Right lobe of liver (tissue), 6 donors: ENCODE data around the gene CCDC191. TPM values are rescaled to one million over a fixed set of nuclear protein-coding genes. Genes with fewer than 3 reads are reported as not detected.

ENCODE experiments used
- ATAC-seq, 4 donors: fragments of 200-7000 bp; cut with Tn5 transposase; one replicate each; pipeline ENCODE4 v1.9.1; 2020; ENCODE audit warnings: mild to moderate bottlenecking in 4 of 4, moderate library complexity in 4 of 4
- DNase-seq, 3 donors: peaks; one replicate each; pipeline ENCODE4 v3.0.0-alpha.2; 2020
- H3K27ac ChIP-seq, 3 donors: fragments of 200-600 bp; one replicate each; pipeline ENCODE4 v1.8.0; 2022
- H3K27me3 ChIP-seq, 2 donors: fragments of 200-600 bp; one replicate each; pipeline ENCODE4 v1.8.0; 2022
- H3K36me3 ChIP-seq, 4 donors: fragments of 200-600 bp; sonication (generic) in 1 of 4; one replicate each; pipeline versions ENCODE4 v1.5.1 to v1.8.0; 2017 to 2022; ENCODE audit warnings: control low read depth in 1 of 4
- H3K4me1 ChIP-seq, 4 donors: fragments of 200-600 bp; sonication (generic) in 1 of 4; one replicate each; pipeline versions ENCODE4 v1.5.1 to v1.8.0; 2017 to 2022; ENCODE audit warnings: control low read depth in 1 of 4
- H3K4me3 ChIP-seq, 3 donors: fragments of 200-600 bp; one replicate each; pipeline ENCODE4 v1.8.0; 2022
- H3K9me3 ChIP-seq, 4 donors: fragments of 200-600 bp; sonication (generic) in 1 of 4; one replicate each; pipeline versions ENCODE4 v1.5.1 to v1.8.0; 2017 to 2022; ENCODE audit warnings: control low read depth in 1 of 4
- CTCF ChIP-seq, 4 donors: fragments of 200-600 bp in 3 of 4; fragments of 450-650 bp in 1 of 4; IDR thresholded peaks; one replicate each; pipeline versions ENCODE4 v1.5.1 to v1.8.0; 2016 to 2022; ENCODE audit warnings: antibody characterized with exemption in 4 of 4, mild to moderate bottlenecking in 2 of 4
- POLR2A ChIP-seq: fragments of 450-650 bp; IDR thresholded peaks from one replicate; pipeline ENCODE4 v1.6.1; 2017; ENCODE audit warnings: antibody characterized with exemption, mild to moderate bottlenecking
- WGBS: methylation state at CpG from one replicate; pipeline ENCODE4 v1.1.6; 2018; ENCODE audit warnings: low coverage, low lambda C conversion rate; ENCODE audit not compliant: insufficient coverage; ENCODE audit errors: missing lambda C conversion rate; 5-methylcytosine and 5-hydroxymethylcytosine counted together
- intact Hi-C, 2 donors: fragments of 100-400 bp; cut with DNase I; formaldehyde crosslinking; loops; one replicate each; pipeline versions ENCODE4 v1.11.2 to v1.14.1; 2022
- total RNA-seq, 6 experiments: library from RNA; depleted of rRNA in 2 of 6; stranded (reverse); fragments of >200 nt in 2 of 6; fragmentation: NEBNext Ultra II Directional in 3 of 6; extraction: Animal tissue kit (Norgen Biotek cat#: 25700) in 3 of 6; gene quantifications; one replicate each; pipeline versions ENCODE4 v1.1.0 to v1.2.4, GENCODE V29; 2016 to 2023
- donor health status: DM: no; HTN: yes; CAD: no.
- donor health status: DM: no; HTN: no; CAD: no.
- donor health status: DM: no; HTN: no; CAD: no.
- donor health status: DM: no; HTN: yes; CAD: no.
- donor health status: DM: no; HTN: yes; CAD: no.

Gene CCDC191
- total RNA-seq, 6 experiments from 2014 or later = 0.43 to 1.6 (median 0.96) TPM

GRCh38 chr3:114058646-114059045 lies 2.3 kb upstream of the CCDC191 start:
- intact Hi-C loops = no loop called here
- no peak for DNase-seq
- Histone ChIP-seq H3K9me3 (no peaks in the 10 kb centered on the region), H3K27ac (no peak overlapping the region), H3K27me3 (no peaks in the 10 kb centered on the region), H3K4me3 (no peak overlapping the region), H3K4me1 (peaks cover 0 to 14% (median 0%) of the 10 kb centered on the region in 4 donors), H3K36me3 (no peaks in the 10 kb centered on the region)
- ATAC-seq = no peak
- TF ChIP-seq CTCF (IDR thresholded peaks at IDR 0.05) = no peak
- no peak for TF ChIP-seq POLR2A
- 81% methylated on average over 7 of the region's 8 CpGs for WGBS

DNA sequence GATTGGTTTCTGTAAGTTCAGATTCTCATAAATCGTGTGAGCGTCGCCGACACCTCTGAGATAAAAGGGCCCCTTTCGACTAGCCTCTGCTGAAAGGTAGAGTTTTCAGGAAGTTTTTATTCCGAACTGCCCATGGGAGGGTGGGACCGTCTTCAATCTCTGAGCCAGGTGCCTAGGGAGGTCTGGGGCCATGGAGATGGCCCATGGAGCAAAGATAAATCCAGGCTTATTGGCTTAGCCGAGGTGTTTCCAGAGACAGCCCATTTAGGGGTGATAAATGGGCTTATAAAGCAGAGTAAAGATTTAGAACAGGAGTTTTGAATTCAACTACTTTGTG lies 653 bp upstream of the CCDC191 start:
- no peaks in the 10 kb centered on the region for H3K9me3 ChIP-seq
- WGBS = 0% methylated on average over 1 of the region's 8 CpGs
- peak overlapping the region; percentile 65 to 87 (median 83) for H3K4me3 ChIP-seq
- DNase-seq = no peak
- no peak for TF ChIP-seq CTCF (IDR thresholded peaks at IDR 0.05)
- no peak for TF ChIP-seq POLR2A
- peak in 2 of 4 donors; percentile 1 to 2 for ATAC-seq
- intact Hi-C loops = no loop called here
- H3K27ac ChIP-seq = peak overlapping the region; percentile 64 to 72 (median 66)
- peaks cover 0 to 14% (median 0%) of the 10 kb centered on the region in 4 donors for H3K4me1 ChIP-seq
- H3K27me3 ChIP-seq = no peaks in the 10 kb centered on the region
- no peaks in the 10 kb centered on the region for H3K36me3 ChIP-seq

- no peaks in the 10 kb centered on the region for H3K36me3 ChIP-seq
- peaks cover 0 to 5% (median 0%) of the 10 kb centered on the region in 4 donors for H3K4me1 ChIP-seq
- no peak overlapping the region for H3K4me3 ChIP-seq
- intact Hi-C loops = no loop called here
- no peak for ATAC-seq
- H3K27ac ChIP-seq = no peak overlapping the region
- no peaks in the 10 kb centered on the region for H3K27me3 ChIP-seq
- TF ChIP-seq POLR2A (no peak), CTCF (IDR thresholded peaks at IDR 0.05) (no peak)
- 88% methylated on average over 1 of the region's 2 CpGs for WGBS
- no peaks in the 10 kb centered on the region for H3K9me3 ChIP-seq
- DNase-seq = no peak
These were observed 4.1 kb downstream of the CCDC191 start for GRCh38 chr3:114052216-114052615.

- Histone ChIP-seq H3K9me3 (no peaks in the 10 kb centered on the region), H3K27me3 (no peaks in the 10 kb centered on the region), H3K4me3 (no peak overlapping the region), H3K4me1 (no peaks in the 10 kb centered on the region), H3K27ac (no peak overlapping the region), H3K36me3 (no peaks in the 10 kb centered on the region)
- DNase-seq = no peak
- intact Hi-C loops = no loop called here
- TF ChIP-seq CTCF (IDR thresholded peaks at IDR 0.05) (no peak), POLR2A (no peak)
- no peak for ATAC-seq
These were observed 13.1 kb downstream of the CCDC191 start for GRCh38 chr3:114043205-114043604.

- Histone ChIP-seq H3K9me3 (no peaks in the 10 kb centered on the region), H3K27ac (no peak overlapping the region), H3K27me3 (no peaks in the 10 kb centered on the region), H3K36me3 (no peaks in the 10 kb centered on the region), H3K4me1 (no peaks in the 10 kb centered on the region), H3K4me3 (no peak overlapping the region)
- intact Hi-C loops = no loop called here
- no peak for TF ChIP-seq POLR2A
- TF ChIP-seq CTCF (IDR thresholded peaks at IDR 0.05) = no peak
- DNase-seq = no peak
- 89% methylated on average over 3 of the region's 3 CpGs for WGBS
- no peak for ATAC-seq
These were observed 20.4 kb downstream of the CCDC191 start for GRCh38 chr3:114035896-114036295.
